GM21360 (cell line): ENCODE results near the gene XIRP2.

Source experiments
- ATAC-seq: cut with Tn5 transposase; IDR thresholded peaks from one replicate; pipeline ENCODE4 v1.9.1; 2021; ENCODE audit warnings: mild to moderate bottlenecking, moderate library complexity; ENCODE audit not compliant: unreplicated experiment

The XIRP2 gene, protein sequence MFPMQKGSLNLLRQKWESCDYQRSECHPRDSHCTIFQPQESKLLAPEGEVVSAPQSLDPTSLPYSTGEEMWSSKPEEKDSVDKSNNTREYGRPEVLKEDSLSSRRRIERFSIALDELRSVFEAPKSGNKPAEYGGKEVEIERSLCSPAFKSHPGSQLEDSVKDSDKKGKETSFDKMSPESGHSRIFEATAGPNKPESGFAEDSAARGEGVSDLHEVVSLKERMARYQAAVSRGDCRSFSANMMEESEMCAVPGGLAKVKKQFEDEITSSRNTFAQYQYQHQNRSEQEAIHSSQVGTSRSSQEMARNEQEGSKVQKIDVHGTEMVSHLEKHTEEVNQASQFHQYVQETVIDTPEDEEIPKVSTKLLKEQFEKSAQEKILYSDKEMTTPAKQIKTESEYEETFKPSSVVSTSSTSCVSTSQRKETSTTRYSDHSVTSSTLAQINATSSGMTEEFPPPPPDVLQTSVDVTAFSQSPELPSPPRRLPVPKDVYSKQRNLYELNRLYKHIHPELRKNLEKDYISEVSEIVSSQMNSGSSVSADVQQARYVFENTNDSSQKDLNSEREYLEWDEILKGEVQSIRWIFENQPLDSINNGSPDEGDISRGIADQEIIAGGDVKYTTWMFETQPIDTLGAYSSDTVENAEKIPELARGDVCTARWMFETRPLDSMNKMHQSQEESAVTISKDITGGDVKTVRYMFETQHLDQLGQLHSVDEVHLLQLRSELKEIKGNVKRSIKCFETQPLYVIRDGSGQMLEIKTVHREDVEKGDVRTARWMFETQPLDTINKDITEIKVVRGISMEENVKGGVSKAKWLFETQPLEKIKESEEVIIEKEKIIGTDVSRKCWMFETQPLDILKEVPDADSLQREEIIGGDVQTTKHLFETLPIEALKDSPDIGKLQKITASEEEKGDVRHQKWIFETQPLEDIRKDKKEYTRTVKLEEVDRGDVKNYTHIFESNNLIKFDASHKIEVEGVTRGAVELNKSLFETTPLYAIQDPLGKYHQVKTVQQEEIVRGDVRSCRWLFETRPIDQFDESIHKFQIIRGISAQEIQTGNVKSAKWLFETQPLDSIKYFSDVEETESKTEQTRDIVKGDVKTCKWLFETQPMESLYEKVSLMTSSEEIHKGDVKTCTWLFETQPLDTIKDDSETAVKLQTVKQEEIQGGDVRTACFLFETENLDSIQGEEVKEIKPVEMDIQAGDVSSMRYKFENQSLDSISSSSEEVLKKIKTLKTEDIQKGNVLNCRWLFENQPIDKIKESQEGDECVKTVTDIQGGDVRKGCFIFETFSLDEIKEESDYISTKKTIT (N-terminal part only)

DNA sequence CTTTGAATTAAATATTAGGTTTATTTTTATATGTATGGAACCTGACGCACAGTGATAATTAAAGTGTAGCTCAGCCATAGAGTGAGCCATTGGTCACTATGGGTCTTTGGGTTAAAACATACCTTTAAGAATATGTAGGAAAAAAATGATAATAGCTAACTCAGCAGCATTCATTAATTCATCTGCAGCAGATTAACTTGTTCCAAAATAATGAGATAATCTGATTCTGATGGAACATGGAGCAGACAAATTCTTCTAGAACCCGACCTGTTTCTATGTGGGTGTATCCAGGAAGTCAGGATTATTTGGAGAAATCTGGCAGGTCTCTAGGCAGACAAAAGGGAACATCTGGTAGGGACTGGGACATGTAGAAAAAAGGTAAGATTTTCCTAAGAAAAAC, at the start of gene XIRP2:
Gene XIRP2 (plus strand): TSS at position 301 of the 400 bp plus-strand sequence. CDS start 15,003 bp downstream, outside the sequence.
- ATAC-seq, result no peak

DNA sequence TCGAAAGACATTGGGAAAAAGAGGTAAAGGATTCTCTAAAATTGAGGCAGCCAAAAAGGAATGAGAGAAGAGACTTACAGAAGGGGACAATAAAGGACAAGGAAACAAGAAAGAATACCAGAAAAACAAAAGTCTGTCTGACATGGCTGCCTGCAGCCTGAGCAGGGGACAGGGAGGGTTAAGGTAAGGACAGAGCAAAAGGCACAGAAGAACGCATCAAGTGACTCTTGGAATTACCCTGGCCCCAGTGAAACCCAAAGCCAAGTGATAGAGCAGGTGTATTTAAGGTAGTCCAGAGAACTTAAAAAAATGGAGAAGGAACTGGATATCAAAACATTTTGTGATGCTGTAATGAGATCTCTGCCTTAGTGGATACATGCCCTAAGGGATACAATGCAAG, 47.1 kb upstream of the XIRP2 start:
- ATAC-seq, result no peak

DNA sequence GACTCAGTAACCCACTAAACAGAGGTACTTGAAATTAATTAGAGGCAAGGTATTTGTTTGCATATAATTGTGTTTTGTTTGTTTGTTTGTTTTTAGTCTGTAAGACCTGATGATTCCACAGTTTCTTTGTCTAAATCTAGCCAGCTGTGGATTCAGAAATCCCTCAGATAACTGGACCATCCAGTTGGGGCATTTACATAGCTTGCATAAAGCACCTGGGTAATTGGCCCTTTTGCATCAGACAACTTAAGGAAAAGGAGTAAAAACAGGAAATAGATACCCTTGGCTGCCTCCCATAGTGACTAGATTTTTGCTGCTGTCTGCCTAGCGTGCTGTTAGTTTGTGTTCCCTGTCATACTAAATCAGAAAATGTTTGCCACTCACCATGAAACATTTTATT, 46.6 kb upstream of the XIRP2 start:
- ATAC-seq, result no peak

DNA sequence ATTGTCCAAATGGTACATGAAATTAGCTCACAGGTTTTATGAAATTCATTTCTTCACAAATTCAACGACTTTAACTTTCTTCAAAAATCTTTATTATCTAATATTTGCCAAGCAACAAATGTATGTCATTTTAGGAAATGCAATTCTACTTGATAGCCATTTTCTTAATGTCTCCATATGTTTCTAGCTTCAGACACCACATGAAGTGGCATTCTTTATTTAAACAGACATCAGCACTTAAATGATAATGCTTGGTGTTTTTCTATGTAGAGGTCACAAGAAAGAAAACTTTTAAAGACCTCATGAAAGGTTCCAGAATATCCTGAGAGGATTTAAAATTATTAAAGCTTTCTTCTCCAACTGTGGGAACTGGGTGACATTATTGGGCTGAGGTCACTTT, 44.2 kb upstream of the XIRP2 start:
- ATAC-seq, result no peak

DNA sequence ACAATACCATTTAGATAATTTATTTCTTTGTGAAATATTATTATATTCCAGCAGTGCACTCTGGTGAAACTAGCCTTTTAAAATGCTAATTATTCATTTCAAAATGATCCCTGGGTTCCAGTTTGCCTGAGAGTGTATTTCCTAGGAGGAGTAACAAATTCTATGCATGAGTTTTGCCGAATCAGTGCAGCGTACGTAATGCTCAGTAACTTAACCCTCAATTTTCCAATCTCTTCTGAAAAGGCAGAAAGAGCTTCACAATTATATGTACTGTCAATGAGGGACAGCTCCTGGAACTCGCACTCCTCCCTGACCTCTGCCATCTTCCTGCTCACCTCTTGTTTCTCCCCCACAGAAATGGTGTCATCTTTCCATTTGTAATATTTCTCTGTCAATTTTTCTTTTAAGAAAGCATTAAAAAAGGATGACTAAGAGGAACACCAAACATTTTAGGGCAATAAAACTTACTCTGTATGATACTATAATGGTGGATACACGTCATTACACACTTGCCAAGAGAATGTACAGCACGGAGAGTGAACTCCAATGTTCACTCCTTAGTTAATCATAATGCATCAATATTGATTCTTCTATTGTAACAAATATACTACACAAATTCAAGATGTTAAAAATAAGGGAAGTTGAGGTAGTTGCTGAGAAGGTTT, 25.7 kb upstream of the XIRP2 start:
- no peak for ATAC-seq

DNA sequence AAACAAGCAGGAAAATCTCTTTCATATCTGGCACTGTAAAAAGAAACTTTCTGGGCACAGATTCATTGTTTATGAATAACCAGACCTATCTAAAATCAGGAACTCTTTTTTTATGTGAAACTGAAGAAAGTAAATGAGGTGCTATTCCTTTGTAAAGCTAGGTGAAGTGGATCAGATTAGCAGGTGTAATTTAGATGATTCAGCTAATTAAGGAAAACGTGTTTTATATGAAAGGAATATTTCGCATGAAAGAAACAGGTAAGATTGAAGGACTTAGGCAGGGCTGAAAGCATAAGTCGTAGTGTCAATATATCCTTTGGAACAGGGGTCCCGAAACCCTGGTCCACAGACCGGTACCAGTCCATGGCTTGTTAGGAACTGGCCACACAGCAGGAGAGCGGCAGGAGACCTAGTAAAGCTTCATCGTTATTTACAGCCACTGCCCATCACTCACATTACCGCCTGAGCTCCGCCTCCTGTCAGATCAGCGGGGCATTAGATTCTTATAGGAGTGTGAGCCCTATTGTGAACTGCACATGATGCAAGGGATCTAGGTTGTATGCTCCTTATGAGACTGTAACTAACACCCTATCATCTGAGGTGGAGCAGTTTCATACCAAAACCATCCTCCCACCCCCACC, 20.3 kb upstream of the XIRP2 start:
- ATAC-seq, result no peak

DNA sequence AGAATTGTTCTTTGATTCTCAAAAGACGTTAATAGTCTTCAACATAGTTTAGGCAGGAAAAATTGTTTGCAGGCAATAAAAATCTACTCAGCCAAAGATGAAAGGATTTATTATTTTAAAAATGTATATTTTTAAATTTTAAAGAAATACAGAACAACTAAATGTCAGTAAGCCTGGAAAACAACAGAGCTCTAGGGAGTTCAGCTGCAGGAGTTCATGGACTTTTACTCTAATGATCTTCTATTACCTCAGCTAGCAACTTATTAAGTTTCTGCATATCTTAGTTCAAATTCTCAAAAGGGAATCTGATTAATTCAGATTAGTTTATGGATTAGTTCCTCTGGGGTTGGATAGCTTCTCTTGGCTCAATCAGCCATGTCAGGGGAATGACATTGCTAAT, 17.9 kb upstream of the XIRP2 start:
- no peak for ATAC-seq

DNA sequence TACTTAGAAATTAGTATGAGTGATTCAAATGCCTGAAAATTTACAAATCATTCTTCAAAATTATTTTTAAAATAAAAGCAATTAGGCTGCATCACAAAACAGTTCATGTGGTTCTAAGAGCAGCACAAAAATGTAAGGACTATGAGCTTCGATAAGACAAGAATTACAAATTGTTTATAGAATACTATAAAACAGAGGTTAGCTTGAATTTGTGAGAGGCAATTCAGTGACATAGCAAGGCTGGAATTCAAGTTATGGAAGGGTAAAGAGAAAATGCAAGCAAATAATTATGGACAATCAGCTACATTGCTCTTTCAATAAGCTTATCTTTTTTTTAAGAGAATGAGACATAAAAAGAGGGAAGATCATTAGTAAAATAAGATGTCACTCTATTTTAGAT, 7.1 kb upstream of the XIRP2 start:
- no peak for ATAC-seq

DNA sequence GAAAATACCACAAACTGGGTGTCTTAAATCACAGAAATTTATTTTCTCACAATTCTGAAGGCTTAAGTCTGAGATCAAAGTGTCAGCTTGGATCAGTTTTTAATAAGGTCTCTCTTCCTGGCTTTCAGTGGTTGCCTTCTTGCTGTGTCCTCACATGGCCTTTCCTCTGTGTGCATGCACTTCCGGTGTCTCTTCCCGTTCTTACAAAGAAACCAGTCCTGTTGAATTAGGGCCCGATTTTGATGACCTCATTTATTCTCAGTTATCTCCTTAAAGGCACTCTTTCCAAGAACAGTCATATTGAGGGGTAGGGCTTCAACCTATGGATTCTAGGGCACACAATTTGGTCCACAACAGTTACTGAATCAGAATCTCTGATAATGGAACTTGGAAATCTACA, 5.4 kb upstream of the XIRP2 start:
- ATAC-seq, result no peak

DNA sequence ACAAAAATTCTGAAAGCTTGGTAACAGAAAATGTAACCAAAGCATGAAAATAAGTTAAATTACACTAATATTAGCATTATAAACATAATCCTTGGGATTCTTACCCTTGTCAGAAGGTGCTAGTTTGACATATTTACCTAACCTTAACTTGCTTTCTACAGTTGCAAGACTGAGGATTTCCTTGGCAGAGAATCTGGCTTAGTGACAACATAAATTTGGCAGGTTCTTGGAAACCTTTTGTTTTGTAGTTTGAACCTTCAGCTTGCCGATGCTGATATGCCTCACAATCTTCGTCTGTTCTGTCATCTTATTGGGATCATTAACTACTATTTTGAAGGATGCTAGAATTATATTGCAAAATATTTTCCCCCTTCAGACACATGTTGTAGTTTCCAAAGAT, 3.4 kb downstream of the XIRP2 start:
- no peak for ATAC-seq

DNA sequence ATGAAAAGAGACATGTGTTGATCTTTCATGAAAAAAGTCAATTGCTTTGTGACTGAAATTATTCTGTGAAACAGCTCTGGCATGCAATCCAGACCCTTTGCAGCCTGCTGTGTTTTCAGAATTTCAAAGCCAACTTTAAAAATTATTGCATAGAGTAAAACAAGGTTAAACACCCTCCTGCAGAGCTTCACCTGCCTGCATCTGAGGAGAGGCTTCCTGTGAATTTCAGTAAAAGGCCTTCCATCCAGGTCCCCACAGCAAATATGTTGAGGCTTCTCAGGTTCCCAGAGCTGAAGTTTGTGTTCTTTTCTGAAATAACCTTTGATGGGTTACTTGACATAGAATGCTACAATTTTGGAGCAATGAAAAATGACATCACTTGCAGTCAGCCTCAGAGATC, 4.1 kb downstream of the XIRP2 start:
- no peak for ATAC-seq

DNA sequence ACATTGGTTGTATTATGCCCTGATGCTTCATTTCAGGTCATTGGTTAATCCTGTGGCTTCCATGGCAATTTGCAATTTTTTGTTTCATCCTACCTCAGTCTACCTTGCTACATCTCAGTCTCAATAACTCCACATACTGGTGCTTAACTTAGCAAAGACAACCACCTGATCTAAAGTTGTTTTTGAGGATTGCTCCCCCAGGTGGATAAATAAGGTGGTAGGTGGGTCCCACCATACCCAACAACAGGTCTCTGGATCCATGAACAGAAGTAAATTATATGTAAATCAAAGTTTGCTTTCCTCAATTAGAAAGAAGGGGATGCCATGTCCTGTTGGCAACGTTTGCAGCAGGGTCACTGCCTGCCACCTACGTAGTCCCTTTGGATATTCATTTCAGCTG, 7.0 kb downstream of the XIRP2 start:
- no peak for ATAC-seq

DNA sequence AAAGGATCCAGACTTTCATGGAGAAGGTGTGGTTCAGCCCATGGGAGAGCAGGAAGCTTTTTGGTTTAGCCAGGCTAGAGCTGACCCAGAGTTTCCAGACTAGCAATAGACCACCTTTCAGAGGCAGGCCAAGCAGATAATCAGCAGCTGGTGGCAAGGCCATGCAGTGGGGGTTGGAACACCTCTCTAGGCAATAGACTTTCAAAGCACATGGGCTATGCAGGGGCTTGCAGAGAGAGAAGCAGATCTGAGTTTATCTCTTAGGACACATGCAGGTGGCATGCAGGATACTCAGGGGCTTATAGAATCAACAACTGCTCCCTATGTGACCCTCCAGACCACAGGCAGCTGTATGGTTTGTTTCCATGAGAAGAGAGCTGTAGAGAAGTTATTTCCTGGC, 9.4 kb downstream of the XIRP2 start:
- ATAC-seq, result no peak

DNA sequence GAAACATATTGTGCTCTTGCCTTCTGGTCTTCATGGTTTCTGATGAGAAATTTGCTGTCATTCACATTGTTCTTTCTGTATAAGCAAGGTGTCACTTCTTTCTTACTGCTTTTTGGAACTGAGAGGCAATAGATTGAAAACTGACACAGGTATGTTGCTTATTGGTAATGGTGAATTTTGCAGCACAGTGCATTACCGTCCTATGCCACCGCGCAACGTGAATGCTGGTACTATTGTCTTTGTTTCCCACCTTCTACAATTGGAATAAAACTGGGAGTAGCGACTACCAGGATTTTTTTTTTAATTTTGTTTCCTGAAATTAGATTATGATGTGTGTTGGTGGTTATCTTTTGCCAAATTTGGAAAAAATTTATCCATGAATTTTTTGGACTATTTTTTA, 11.4 kb downstream of the XIRP2 start:
- ATAC-seq, result no peak

DNA sequence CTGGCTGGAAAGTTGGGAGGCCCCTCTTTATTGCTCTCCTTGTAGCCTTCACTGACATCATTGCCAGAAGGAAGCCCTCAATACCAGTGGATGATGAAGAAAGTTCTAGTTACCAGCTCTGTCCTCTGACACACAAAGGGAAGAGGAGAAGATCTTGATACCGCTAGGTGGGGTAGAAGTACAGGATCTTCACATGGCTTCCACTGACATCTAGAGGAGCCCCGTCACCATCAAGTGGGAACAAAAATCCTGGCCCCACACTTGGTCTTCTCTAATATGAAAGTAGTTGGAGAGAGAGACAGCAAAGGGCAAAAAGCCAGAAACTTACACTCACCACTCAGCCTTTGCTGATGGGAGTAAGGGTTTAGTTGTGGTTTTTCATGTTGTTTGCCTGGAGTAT, 12.4 kb downstream of the XIRP2 start:
- no peak for ATAC-seq

DNA sequence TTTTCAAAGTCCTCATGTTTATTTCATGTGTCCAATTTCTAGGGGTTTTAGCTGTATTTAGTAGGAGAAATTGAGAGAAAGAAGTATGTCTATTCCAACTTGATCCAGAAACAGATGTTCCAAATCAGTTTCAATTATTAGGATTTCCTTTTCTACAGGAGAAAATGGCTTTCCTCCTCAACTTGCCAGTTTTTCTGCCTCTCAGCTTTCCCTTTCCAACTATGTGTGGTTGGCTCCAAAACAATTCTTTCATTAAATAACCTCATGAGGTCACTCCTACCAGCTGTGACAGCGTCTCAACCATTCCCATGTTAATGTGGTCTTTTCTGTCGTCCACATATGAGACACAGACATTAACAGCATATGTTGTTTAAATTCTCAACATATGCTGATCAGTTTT, 13.1 kb downstream of the XIRP2 start:
- ATAC-seq, result no peak

DNA sequence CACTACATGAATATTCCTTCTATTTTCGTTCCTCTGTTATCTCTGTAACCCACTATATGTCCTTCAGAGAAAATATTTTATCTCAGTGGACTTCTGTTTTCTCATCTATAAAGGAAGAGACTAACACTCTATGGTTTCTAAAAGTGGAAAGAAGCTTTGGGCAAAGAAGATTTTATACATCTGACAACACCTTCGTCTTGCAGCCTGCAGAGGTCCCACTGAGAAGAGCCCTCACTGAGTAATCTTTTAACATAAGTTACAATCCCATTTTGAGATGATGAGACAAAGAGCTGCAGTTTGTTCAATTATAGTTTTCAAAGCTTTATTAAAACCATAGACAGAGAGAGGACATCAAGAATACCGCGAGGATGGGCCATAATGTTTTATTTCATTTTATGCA, 28.7 kb downstream of the XIRP2 start:
- no peak for ATAC-seq

DNA sequence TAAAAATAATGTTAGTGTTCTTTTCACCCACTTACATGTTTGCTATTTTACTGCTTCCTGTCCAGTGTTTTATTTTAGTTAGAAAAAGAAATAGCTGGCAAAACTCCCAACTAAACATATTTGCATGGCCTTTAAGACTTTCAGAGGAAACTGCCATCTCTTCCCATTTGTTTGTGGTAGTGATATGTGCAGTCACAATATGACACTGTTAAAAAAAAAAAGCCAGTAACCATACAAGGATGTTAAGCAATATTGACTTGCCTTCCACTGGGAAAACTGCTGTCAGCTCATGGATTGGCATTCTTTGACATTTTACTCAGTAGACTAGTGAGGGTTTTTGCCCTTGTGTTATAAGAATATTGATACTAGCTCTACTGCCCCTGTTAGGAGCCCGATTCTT, 29.1 kb downstream of the XIRP2 start:
- no peak for ATAC-seq

DNA sequence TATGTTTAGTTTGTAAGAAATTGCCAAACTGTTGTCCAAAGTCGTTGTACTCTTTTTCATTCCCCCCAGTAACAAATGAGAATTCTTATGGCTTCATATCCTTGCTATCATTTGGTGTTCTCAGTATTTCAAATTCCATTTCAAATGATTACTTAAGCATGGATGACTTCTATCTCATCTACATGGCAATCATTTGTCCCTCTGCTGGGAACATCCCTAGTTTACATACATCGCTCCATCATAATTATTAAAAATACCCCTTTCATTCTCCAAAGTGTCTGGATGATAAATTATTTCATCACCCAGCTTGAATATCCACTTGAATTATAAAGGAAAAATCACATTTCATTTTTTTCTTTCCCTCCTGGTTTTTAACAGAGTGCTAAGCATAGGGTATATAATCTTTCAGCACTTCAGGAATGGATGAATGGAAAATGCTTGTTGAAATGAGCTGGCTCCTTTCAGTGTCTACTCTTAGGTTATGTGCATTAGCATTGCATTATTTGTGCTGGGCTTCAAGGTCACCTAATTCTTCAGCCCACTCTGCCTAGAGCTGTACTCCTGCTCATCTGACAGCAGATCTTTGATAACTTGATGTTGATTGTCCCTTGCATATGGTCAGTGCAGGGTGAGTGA, 33.1 kb downstream of the XIRP2 start:
- no peak for ATAC-seq

DNA sequence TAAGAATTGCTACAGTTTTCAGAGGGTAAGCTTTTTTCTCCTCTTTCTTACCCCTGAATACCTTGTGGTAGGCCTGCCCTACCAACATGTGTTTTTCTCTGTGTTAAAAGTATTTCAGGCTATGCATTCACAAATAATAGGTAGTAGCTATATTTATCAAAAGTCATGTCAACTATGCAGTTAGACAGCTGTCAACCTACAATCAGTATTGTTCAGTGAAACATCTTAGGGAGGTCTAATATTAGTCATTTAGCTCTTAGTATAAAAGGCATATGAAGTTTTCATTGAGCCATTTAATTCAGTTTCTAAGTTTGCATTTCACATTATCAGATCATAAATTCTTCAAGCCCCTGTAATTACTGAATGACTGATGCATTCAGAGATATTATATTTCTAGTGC, 36.7 kb downstream of the XIRP2 start:
- no peak for ATAC-seq
